ENCODE measurements around the gene PC.

- TF ChIP-seq CTCF (IDR thresholded peaks at IDR 0.05) (no peak), POLR2AphosphoS5 (IDR thresholded peaks at IDR 0.05; ENCODE audit: low read depth, low read length) (no peak), RFX5 (IDR thresholded peaks at IDR 0.05; ENCODE audit: low read length) (no peak), TEAD4 (IDR thresholded peaks at IDR 0.05; ENCODE audit: borderline replicate concordance, insufficient read depth) (no peak), IRF3 (IDR thresholded peaks at IDR 0.05; ENCODE audit: low read depth, low read length) (no peak), JUND (IDR thresholded peaks at IDR 0.05) (no peak), PBX3 (IDR thresholded peaks at IDR 0.05) (no peak), CHD2 (IDR thresholded peaks at IDR 0.05; ENCODE audit: low read length, partially characterized antibody) (no peak)
Measured at GRCh38 chr11:66887526-66887925, 70.7 kb downstream of the PC start.

Measured in SK-N-SH (cell line).